ENCODE data around the gene ABLIM3.

Gene ABLIM3

GRCh38 chr5:149309354-149309753 lies 168.1 kb downstream of the ABLIM3 start:
- ChIA-PET CTCF (interaction anchor here (1.3 to 3.3 kb wide), 7 partner anchors 11 to 126 kb away, joined by 3 to 13 read pairs (median 4); no protein-coding TSS in a partner anchor), POLR2A (no interaction called here)
- DNase-seq (ENCODE audit: extremely low spot score), result no peak
- TF ChIP-seq, protein P1, sequence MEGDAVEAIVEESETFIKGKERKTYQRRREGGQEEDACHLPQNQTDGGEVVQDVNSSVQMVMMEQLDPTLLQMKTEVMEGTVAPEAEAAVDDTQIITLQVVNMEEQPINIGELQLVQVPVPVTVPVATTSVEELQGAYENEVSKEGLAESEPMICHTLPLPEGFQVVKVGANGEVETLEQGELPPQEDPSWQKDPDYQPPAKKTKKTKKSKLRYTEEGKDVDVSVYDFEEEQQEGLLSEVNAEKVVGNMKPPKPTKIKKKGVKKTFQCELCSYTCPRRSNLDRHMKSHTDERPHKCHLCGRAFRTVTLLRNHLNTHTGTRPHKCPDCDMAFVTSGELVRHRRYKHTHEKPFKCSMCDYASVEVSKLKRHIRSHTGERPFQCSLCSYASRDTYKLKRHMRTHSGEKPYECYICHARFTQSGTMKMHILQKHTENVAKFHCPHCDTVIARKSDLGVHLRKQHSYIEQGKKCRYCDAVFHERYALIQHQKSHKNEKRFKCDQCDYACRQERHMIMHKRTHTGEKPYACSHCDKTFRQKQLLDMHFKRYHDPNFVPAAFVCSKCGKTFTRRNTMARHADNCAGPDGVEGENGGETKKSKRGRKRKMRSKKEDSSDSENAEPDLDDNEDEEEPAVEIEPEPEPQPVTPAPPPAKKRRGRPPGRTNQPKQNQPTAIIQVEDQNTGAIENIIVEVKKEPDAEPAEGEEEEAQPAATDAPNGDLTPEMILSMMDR (IDR thresholded peaks at IDR 0.05; ENCODE audit: control extremely low read depth, extremely low read depth, low read depth, missing control alignments), result no peak

Data from GM10248 (cell line).